HG02885 (cell line): ENCODE measurements around the gene ITGB8.

ENCODE experiments used
- ATAC-seq: cut with Tn5 transposase; IDR thresholded peaks from one replicate; pipeline ENCODE4 v1.9.1; 2021; ENCODE audit warnings: mild to moderate bottlenecking; ENCODE audit not compliant: unreplicated experiment, poor library complexity

The ITGB8 gene

GRCh38 chr7:20331910-20332813 lies 1.5 kb downstream of the ITGB8 start:
- ATAC-seq, result no peak

DNA sequence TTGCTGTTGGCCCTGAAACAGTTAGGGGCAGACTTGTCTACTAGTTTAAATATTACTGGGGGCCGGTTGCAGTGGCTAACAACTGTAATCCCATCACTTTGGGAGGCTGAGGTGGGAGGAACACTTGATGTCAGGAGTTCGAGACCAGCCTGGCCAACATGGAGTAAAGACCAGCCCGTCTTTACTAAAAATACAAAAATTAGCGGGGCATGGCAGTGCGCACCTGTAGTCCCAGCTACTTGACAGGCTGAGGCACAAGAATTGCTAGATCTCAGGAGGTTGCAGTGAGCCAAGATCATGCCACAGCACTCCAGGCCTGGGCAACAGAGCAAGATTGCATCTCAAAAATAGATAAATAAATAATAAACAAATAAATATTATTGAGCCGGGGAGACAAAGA lies 7.6 kb downstream of the ITGB8 start:
- no peak for ATAC-seq

GRCh38 chr7:20340839-20341238 lies 10.1 kb downstream of the ITGB8 start:
- ATAC-seq, result no peak

DNA sequence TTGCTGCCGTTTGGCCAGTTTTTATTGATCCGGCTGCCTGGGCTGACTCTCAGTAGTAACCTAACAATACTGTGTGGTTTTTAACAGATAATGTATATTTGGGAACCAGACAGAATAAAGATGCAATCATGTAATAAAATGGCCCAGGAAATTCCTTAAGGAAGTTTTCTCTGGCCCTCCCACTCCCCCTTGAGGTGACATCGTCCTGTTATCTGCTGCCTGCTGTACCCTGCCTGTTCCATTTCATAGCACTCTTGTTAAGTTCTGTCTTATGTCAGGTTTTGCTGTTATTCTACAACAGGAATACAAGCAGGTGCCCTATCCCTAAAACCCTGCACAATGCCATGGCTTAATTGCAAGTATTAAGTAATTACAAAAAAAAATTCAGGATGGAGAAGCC lies 12.5 kb downstream of the ITGB8 start:
- no peak for ATAC-seq

DNA sequence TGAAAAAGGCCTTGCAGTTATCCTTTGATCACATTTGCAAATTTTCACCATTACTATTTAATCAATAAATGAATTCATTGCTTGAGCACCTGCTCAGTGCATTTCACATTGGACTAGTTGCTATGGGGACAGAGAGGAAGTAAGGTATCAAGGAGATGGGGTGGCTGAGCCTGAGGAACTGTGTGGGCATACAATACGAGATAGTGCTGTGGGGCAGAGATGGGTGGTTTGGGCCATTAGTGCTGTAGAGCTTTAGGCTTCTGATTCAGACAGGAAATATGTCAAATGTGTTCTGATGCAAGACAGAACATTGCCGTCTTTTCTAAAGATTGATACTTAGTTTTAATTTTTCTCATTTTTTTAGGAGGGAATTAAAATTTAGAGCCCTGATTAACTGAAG lies 13.2 kb downstream of the ITGB8 start:
- ATAC-seq, result no peak

DNA sequence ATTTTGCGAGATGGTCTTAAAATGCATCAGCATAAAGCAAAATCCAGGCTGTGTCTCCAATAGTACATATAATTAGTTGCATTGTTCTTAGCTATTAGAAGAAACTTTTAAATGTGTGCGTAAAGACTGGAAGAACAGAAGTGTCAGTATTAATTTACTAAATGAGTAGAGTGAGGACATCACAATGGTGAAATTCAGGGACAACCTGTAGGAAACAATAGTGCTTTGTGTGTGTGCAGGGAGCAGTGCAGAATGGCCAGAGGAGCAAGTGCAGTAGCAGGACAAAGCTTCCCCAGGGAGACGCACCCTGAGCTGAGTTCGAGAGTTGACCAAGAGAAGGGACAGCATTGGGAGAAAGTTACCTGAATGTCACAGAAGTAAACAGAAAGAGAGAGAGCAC lies 13.7 kb downstream of the ITGB8 start:
- ATAC-seq, result no peak

DNA sequence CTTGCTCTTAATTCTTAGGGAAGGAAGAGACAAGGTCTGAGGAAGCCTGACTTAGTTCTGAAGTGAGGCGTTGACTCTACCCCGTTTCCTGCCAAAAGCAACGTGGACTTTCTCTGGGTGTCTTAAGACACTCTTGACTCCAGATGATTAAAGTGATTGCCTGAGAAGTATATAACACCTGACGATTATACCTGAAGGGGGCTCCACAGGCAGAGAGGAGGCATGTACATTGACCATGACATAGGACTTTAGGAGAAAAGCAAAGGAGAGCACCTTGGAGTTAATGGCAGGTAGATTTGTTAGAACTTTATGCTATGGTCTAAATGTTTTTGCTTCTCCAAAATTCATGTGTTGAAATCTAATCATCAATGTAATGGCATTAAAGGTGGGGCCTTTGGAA lies 15.9 kb downstream of the ITGB8 start:
- no peak for ATAC-seq

DNA sequence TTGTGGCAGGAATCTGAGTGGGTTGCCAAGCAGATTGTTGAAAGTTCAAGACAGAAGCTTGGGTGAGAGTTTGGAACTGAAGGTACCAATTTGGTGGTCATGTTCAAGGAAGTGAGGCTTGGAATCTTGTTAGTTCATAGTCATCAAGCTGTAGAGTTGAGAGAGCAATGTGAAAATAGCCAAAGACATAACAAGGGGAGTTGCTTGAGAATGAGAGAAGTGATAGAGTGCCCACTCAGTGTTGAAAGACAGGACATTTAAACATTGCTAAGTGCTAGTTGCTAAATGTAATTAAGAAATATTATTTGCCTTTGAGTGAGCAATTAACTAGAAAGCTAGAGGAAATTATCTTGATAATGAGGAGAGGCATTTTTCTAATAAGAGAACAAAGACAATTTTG lies 17.0 kb downstream of the ITGB8 start:
- no peak for ATAC-seq

GRCh38 chr7:20348125-20348807 lies 17.6 kb downstream of the ITGB8 start:
- ATAC-seq, result no peak

GRCh38 chr7:20350518-20350951 lies 19.8 kb downstream of the ITGB8 start:
- ATAC-seq, result no peak

DNA sequence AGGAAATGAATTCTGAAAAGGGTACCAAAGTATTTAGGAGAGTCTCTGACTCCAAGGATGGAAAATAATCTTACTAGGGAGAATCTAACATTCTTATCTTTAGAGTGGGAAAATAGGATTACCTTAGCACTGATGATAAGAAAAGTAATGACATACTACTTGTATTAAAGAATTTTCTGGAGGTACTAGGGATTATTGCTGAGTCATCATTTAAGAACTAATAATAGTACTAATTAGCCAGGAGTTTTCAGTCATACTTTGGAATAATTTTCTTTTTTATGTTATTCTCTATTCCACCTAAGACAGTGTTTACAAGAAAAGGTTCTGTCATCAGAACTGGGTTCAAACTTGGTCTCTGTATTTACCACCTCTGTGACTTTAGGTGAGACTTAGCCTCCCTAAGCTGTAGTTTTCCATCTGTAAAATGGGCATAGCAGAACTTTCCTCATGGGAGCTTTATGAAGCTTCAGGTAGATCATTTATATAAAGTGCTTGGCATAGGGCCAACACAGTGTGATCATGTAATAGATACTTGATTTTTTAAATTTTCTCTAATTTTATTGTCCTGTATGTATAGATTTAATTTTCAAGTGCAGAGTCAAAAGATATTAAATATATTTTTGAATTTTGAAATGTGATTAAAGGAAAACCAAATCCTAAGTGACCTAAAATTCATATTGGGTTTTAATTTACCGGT lies 20.4 kb downstream of the ITGB8 start:
- no peak for ATAC-seq

GRCh38 chr7:20351901-20352300 lies 21.2 kb downstream of the ITGB8 start:
- ATAC-seq, result no peak

DNA sequence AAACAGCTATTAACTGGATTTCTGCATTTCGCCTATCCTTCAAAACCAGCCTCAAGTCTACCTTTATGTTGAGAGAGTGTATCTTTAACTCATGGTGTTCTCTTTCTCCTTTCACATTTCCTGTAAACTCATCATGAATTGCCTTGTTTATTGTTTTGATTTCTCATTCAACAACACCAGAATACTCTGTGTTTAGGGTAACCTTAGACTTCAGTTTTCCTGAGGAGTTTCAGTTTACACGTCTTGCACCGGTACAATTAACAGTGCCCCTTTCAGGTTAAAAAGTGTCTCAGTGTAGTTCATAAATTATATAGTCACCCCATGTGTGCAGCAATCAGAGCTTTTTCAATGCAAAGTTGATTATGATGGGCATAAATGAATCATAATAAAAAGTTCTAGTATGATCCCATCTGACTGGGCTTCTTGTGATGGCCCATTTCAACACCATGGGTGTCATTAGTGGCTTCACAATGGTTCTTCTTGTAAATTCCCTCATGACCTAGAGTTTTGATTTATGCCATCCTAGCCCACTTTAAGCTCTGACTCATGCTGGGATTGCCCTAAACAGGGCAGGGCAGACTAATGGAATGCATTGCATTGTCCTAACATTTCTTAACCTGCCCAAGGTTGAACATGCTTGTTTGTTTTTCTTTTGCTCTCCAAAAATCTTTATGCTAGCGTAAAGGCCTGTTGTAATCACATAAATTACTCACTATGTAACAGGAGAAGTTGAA lies 22.0 kb downstream of the ITGB8 start:
- no peak for ATAC-seq

DNA sequence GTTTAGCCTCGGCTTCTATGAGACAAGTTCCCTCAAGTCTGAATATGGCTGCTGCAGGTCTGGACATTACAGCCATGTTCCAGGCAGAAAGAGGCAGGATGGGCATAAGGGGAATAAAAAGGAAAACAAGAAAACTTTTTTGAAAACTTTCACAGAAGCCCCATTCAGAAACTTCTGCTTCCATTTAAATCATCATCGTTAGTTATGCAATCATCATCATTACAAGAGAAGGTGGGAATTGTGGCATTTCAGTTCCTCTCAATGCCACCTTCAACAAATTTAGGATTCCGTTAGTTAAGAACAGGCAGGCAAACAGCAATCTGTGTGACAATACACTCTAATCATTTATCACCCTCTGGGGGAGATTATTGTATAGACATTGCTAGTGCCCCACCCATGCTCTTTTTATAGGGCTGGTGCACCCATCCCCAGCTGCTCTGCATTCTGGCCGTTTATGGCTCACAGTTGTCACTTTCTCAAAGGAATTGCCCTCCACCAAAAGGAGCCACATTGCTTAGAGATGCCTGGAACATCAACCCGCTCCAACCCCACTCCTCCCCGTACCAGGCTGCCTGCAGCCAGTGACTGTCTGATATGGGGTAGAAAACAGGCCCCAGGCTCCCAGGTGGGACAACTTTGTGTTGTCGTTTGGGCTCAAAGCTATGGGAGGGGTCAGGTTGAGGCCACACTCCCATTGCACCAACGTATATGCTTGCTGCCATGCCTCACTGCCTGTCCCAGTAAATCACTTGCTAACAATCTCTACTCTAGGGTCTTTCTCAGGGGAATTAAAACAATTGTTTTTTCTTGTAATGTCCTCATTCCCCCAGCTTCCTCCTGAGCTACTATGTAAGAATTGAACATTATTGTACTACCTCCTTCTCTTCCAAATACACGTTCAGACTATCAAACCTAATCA lies 24.2 kb downstream of the ITGB8 start:
- no peak for ATAC-seq

GRCh38 chr7:20358106-20358505 lies 27.4 kb downstream of the ITGB8 start:
- ATAC-seq, result no peak

DNA sequence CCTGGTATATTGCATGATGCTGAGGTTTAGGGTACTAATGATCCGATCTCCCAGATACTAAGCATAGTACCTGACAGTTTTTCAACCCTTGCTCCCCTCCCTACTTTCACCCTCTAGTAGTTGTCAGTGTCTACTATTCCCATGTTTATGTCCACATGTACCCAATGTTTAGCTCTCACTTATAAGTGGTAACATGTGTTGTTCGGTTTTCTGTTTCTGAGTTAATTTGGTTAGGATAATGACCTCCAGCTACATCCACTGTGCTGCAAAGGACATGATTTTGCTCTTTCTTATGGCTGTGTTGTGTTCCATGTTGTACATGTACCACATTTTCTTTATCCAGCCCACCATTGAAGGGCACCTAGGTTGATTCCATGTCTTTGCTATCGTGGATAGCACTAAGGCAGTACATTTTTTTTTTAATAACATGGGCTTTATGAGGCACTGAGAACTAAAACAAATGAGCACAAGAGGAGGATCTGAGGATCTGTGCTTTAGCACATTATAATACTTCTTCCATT lies 28.1 kb downstream of the ITGB8 start:
- ATAC-seq, result no peak

GRCh38 chr7:20359341-20359963 lies 28.8 kb downstream of the ITGB8 start:
- no peak for ATAC-seq

DNA sequence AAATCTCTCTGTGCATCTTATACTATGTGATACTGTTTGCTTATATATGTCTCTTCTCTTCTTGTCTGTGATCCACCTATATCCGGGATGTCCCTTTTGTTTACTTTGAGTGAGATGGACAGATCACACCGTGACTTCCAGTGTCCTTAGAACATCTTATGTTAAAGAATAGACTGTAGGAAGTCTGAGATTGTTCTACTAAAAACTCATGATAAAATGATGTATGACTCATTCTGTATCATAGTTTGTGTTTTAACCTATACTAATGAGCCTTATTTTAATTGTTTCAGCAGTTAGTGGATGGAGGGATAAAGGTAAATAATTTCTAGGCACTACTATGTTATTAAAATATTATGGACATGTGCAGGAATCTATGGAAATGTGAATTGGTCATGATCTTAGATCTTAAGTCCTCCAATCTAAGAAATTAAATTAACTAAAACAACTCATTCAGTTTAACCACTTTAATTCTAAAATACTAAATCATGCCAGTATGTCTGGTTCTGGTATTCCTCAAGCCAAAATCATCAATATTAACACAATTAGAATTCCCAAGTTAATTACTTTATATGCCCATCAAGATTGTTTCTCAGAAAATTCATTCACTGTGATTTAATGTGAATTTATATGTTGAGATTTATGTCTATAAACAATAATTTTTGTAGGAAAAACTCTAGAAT lies 32.0 kb downstream of the ITGB8 start:
- no peak for ATAC-seq
